H1 (cell line): Measurements from ENCODE around the gene WNT7A. TPM values are rescaled to one million over a fixed set of nuclear protein-coding genes. Genes with fewer than 3 reads are reported as not detected.
A peak's percentile ranks its signal among the peaks of the same experiment; 100 is the strongest.

Experiments
- CTCF ChIA-PET: fragments of 300-600 bp; sonication (Branson Sonifier 250); formaldehyde crosslinking; loops from one replicate; lab custom pipeline; 2021; ENCODE audit not compliant: partially characterized antibody; lab: Charles Lee
- POLR2A ChIA-PET: fragments of 300-600 bp; sonication (Branson Sonifier 250); formaldehyde crosslinking; loops from one replicate; lab custom pipeline; 2021; ENCODE audit warnings: inconsistent platforms; ENCODE audit not compliant: partially characterized antibody; lab: Charles Lee
- DNase-seq, 2 experiments: peaks; one replicate each; pipeline versions ENCODE4 v3.0.0 to v3.0.0-alpha.2; 2010 to 2022; ENCODE audit warnings: low spot score in 2 of 2, low read depth in 1 of 2, mixed read lengths in 1 of 2
- FAIRE-seq: peaks from 2 replicates; lab custom pipeline; 2011; peaks lifted over from hg19 to GRCh38; lab: Jason Lieb, UNC
- H2AFZ ChIP-seq: 2 replicates; pipeline ENCODE4 v1.8.1; 2012; ENCODE audit warnings: low read length, inconsistent platforms
- H2AK5ac ChIP-seq: 2 replicates; pipeline ENCODE4 v1.6.1; 2013; ENCODE audit warnings: low read depth, low read length
- H2BK120ac ChIP-seq: replicated peaks from 2 replicates; pipeline ENCODE3; 2013; ENCODE audit warnings: low read depth, low read length, inconsistent platforms
- H2BK12ac ChIP-seq: 2 replicates; pipeline ENCODE4 v1.6.1; 2013; ENCODE audit warnings: low read depth, low read length
- H2BK15ac ChIP-seq: 2 replicates; pipeline ENCODE4 v1.6.1; 2013; ENCODE audit warnings: low read length
- H2BK20ac ChIP-seq: 2 replicates; pipeline ENCODE4 v1.6.1; 2013; ENCODE audit warnings: low read length
- H2BK5ac ChIP-seq: 2 replicates; pipeline ENCODE4 v1.6.1; 2013; ENCODE audit warnings: low read depth, low read length
- H3K14ac ChIP-seq: 2 replicates; pipeline ENCODE4 v1.6.1; 2013; ENCODE audit warnings: inconsistent platforms; ENCODE audit not compliant: insufficient read length
- H3K18ac ChIP-seq: 2 replicates; pipeline ENCODE4 v1.6.1; 2013; ENCODE audit warnings: low read length; ENCODE audit errors: extremely low read depth
- H3K23ac ChIP-seq: 2 replicates; pipeline ENCODE4 v1.6.1; 2013; ENCODE audit warnings: inconsistent platforms; ENCODE audit not compliant: insufficient read length
- H3K23me2 ChIP-seq: 2 replicates; pipeline ENCODE4 v1.6.1; 2013; ENCODE audit warnings: low read depth, low read length
- H3K27ac ChIP-seq: 2 replicates; pipeline ENCODE4 v1.6.1; 2011; ENCODE audit warnings: low read depth, low read length, inconsistent platforms
- H3K27me3 ChIP-seq, 4 experiments: replicated peaks in 1 of 4; 1 replicate in 1 of 4; 2 replicates in 3 of 4; pipeline versions ENCODE4 v1.6.1 to v1.8.1; 2011 to 2013; ENCODE audit warnings: low read length in 3 of 4, mild to moderate bottlenecking in 3 of 4, inconsistent platforms in 2 of 4, mixed read lengths in 2 of 4, moderate library complexity in 1 of 4; ENCODE audit not compliant: control insufficient read depth in 3 of 4, insufficient read depth in 3 of 4; ENCODE audit errors: extremely low read depth in 1 of 4
- H3K36me3 ChIP-seq, 4 experiments: 2 replicates each; pipeline versions ENCODE4 v1.6.1 to v1.8.1; 2011 to 2013; ENCODE audit warnings: mild to moderate bottlenecking in 4 of 4, low read length in 3 of 4, moderate library complexity in 2 of 4, control low read depth in 1 of 4, inconsistent platforms in 1 of 4; ENCODE audit not compliant: insufficient read depth in 4 of 4, control insufficient read depth in 2 of 4
- H3K4ac ChIP-seq: replicated peaks from 2 replicates; pipeline ENCODE3; 2013; ENCODE audit warnings: low read length, low read depth, mixed read lengths, inconsistent platforms; ENCODE audit not compliant: insufficient read length
- H3K4me1 ChIP-seq, 4 experiments: replicated peaks in 1 of 4; 1 replicate in 1 of 4; 2 replicates in 3 of 4; pipeline versions ENCODE4 v1.6.1 to v1.8.1; 2011 to 2013; ENCODE audit warnings: low read length in 3 of 4, inconsistent platforms in 2 of 4, mixed read lengths in 1 of 4; ENCODE audit not compliant: insufficient read depth in 4 of 4, control insufficient read depth in 3 of 4
- H3K4me2 ChIP-seq, 2 experiments: 2 replicates each; pipeline versions ENCODE4 v1.6.1 to v1.8.1; 2011 to 2013; ENCODE audit warnings: low read depth in 2 of 2, low read length in 2 of 2, control low read depth in 1 of 2, inconsistent platforms in 1 of 2, mild to moderate bottlenecking in 1 of 2; ENCODE audit not compliant: insufficient read depth in 1 of 2
- H3K4me3 ChIP-seq, 4 experiments: fragments of 200-600, 300-600 bp in 1 of 4; sonication (generic), shearing (Covaris generic), sonication (Bioruptor Twin) in 1 of 4; 2 replicates each; pipeline versions ENCODE4 v1.5.1 to v1.8.1; 2011 to 2016; ENCODE audit warnings: low read length in 4 of 4, low read depth in 3 of 4, control low read depth in 2 of 4, inconsistent platforms in 2 of 4, mild to moderate bottlenecking in 2 of 4, mixed read lengths in 1 of 4, moderate library complexity in 1 of 4; ENCODE audit not compliant: insufficient read depth in 2 of 4; ENCODE audit errors: extremely low read depth in 1 of 4
- H3K56ac ChIP-seq: replicated peaks from 2 replicates; pipeline ENCODE3; 2013; ENCODE audit warnings: low read depth, mild to moderate bottlenecking, mixed read lengths, low read length, inconsistent platforms; ENCODE audit not compliant: insufficient read length
- H3K79me1 ChIP-seq: 2 replicates; pipeline ENCODE4 v1.6.1; 2013; ENCODE audit warnings: low read depth, low read length, control low read depth
- H3K79me2 ChIP-seq, 2 experiments: 2 replicates each; pipeline versions ENCODE4 v1.6.1 to v1.8.1; 2012 to 2013; ENCODE audit warnings: low read length in 2 of 2, mild to moderate bottlenecking in 2 of 2, inconsistent platforms in 1 of 2; ENCODE audit not compliant: insufficient read depth in 2 of 2, control insufficient read depth in 1 of 2
- H3K9ac ChIP-seq, 4 experiments: replicated peaks in 1 of 4; 1 replicate in 1 of 4; 2 replicates in 3 of 4; pipeline versions ENCODE4 v1.6.1 to v1.8.1; 2011 to 2013; ENCODE audit warnings: low read depth in 3 of 4, low read length in 3 of 4, control low read depth in 2 of 4, mild to moderate bottlenecking in 2 of 4, moderate library complexity in 2 of 4, inconsistent platforms in 1 of 4; ENCODE audit errors: extremely low read depth in 1 of 4
- H3K9me3 ChIP-seq, 2 experiments: 2 replicates each; pipeline versions ENCODE4 v1.6.1 to v1.8.1; 2012 to 2013; ENCODE audit warnings: mild to moderate bottlenecking in 2 of 2, moderate library complexity in 2 of 2, control low read depth in 1 of 2, inconsistent platforms in 1 of 2, low read depth in 1 of 2, low read length in 1 of 2, mixed read lengths in 1 of 2; ENCODE audit not compliant: insufficient read depth in 2 of 2
- H4K20me1 ChIP-seq, 2 experiments: replicated peaks in 1 of 2; 2 replicates each; pipeline versions ENCODE3 to v1.8.1; 2011 to 2013; ENCODE audit warnings: inconsistent platforms in 2 of 2, low read length in 2 of 2, mild to moderate bottlenecking in 1 of 2; ENCODE audit not compliant: insufficient read depth in 2 of 2, control insufficient read depth in 1 of 2
- H4K5ac ChIP-seq: 2 replicates; pipeline ENCODE4 v1.6.1; 2013; ENCODE audit warnings: low read length, low read depth, mixed read lengths, inconsistent platforms; ENCODE audit not compliant: insufficient read length
- H4K8ac ChIP-seq: 2 replicates; pipeline ENCODE4 v1.8.0; 2013; ENCODE audit warnings: mild to moderate bottlenecking, moderate library complexity, low read length, inconsistent platforms; ENCODE audit not compliant: insufficient read depth; ENCODE audit errors: extremely low read depth
- H4K91ac ChIP-seq: replicated peaks from 2 replicates; pipeline ENCODE3; 2013; ENCODE audit warnings: low read length, mixed read lengths, inconsistent platforms; ENCODE audit not compliant: insufficient read length
- KDM4A ChIP-seq: IDR thresholded peaks from one replicate; pipeline ENCODE4 v1.7.1; 2012; ENCODE audit warnings: low read depth, mild to moderate bottlenecking, moderate library complexity, low read length, inconsistent platforms; ENCODE audit not compliant: severe bottlenecking
- WGBS, 2 experiments: shearing (Covaris generic) in 1 of 2; methylation state at CpG; one replicate each; pipeline versions ENCODE4 v1.1.6 to v1.1.7; 2013 to 2015; ENCODE audit warnings: low lambda C conversion rate in 2 of 2, mixed read lengths in 2 of 2, inconsistent platforms in 1 of 2, low coverage in 1 of 2, missing lambda C conversion rate in 1 of 2; ENCODE audit not compliant: insufficient replicate concordance in 2 of 2, insufficient coverage in 1 of 2, insufficient read length in 1 of 2; ENCODE audit errors: extremely low coverage in 1 of 2, missing lambda C conversion rate in 1 of 2; 5-methylcytosine and 5-hydroxymethylcytosine counted together
- polyA plus RNA-seq, 7 experiments: library from polyadenylated mRNA; depleted of rRNA in 3 of 7; stranded (reverse) in 5 of 7; unstranded in 2 of 7; fragments of >200 nt in 5 of 7; fragments of 200-250 nt in 2 of 7; gene quantifications; 1 replicate in 5 of 7; 2 replicates in 1 of 7; 4 replicates in 1 of 7; pipeline versions ENCODE4 v1.2.1 to v1.2.3, GENCODE V29; 2011 to 2013; ENCODE audit warnings: missing spikeins in 2 of 7, mixed read lengths in 2 of 7
- total RNA-seq: library from RNA; stranded (reverse); fragmentation: NEBNext Ultra II Directional; extraction: Animal tissue kit (Norgen Biotek cat#: 25700); gene quantifications from 2 replicates; pipeline ENCODE4 v1.2.1, GENCODE V29; 2021

WNT7A gene
- total and polyA plus RNA-seq, 2 of the 8 experiments (the other 6 are each of a cell fraction or from before 2014, with no cell fraction given): 0.02 TPM; not detected in 1

DNA sequence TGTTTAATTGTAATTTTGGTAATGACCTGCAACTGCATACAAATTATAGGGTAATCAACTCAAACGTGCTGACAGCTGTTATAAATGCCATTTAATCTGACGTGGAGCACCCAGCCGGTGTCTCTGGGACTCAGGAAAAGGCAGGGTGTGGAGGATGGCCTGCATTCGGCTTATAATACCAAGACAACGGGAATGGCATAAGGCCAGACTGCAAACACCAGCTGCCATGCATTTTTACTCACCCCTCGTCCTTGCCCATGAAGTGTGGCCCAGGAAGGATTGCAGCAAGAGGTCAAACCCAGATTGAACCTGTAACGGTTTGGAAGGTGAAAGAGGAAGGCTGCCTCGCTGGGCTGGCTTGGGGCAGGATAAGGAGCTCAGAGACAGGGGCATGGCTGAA, 96.4 kb downstream of the WNT7A start:
- Histone ChIP-seq H2BK20ac (no peak overlapping the region), H4K8ac (no peak overlapping the region), H3K23me2 (0 out of 2 replicates have a peak, but pooled peaks cover 2% of the 10 kb centered on the region), H3K56ac (no peak overlapping the region), H3K27ac (no peak overlapping the region), H3K14ac (no peak overlapping the region), H4K20me1 (no peaks in the 10 kb centered on the region), H2AFZ (no peak overlapping the region), H4K91ac (no peak overlapping the region), H2BK5ac (no peak overlapping the region), H3K9ac (no peak overlapping the region), H3K36me3 (no peaks in the 10 kb centered on the region), H3K4ac (no peak overlapping the region), H2AK5ac (no peak overlapping the region), H3K4me3 (no peak overlapping the region), H3K79me1 (no peaks in the 10 kb centered on the region), H2BK12ac (no peak overlapping the region), H3K18ac (no peak overlapping the region), H3K23ac (no peak overlapping the region), H3K4me1 (peaks cover 0 to 16% (median 9%) of the 10 kb centered on the region in 4 experiments; a peak in 5 of 7 replicates), H2BK15ac (peak overlapping the region; percentile 74; the same call in 1 of the 2 replicates), H2BK120ac (no peak overlapping the region), H3K9me3 (no peaks in the 10 kb centered on the region), H3K27me3 (0 out of 7 replicates have a peak, but pooled peaks cover 0 to 2% (median 0%) of the 10 kb centered on the region in 4 experiments), H4K5ac (no peak overlapping the region), H3K79me2 (no peaks in the 10 kb centered on the region), H3K4me2 (no peak overlapping the region)
- FAIRE-seq: no peak
- ChIA-PET CTCF (interaction anchor here (0.7 to 4.8 kb wide), 8 partner anchors 9 to 136 kb away, joined by 3 to 26 read pairs (median 4); no protein-coding TSS in a partner anchor), POLR2A (no interaction called here)
- no peak for TF ChIP-seq KDM4A
- 92% methylated on average over 7 of the region's 8 CpGs; no CpG with 5 or more reads in 1 of the 2 experiments for WGBS, 2 experiments
- DNase-seq: no peak
